ENCODE measurements around the gene FNBP1. TPM values are rescaled to one million over a fixed set of nuclear protein-coding genes. Genes with fewer than 3 reads are reported as not detected.

Gene FNBP1
- total RNA-seq, 1 experiment from 2014 or later: 43.6 TPM

- ChIA-PET POLR2A (no interaction called here), CTCF (interaction anchor here (0.5 to 0.6 kb wide), 2 partner anchors 23 to 36 kb away, joined by 3 to 4 read pairs; no protein-coding TSS in a partner anchor)
- no peaks in the 10 kb centered on the region for H3K27me3 Mint-ChIP-seq (ENCODE audit: low read depth)
- DNase-seq (ENCODE audit: low spot score) (no peak), ATAC-seq (no peak)
- TF ChIP-seq TP53 (CRISPR knock-in tag; IDR thresholded peaks at IDR 0.05): no peak
- no peak for TF ChIP-seq FOXJ3 (CRISPR knock-in tag; IDR thresholded peaks at IDR 0.05; ENCODE audit: borderline replicate concordance)
- no peak for TF ChIP-seq AR (CRISPR knock-in tag; IDR thresholded peaks at IDR 0.05)
- no peak for TF ChIP-seq ZNF138 (CRISPR knock-in tag; conservative IDR thresholded peaks at IDR 0.05)
- TF ChIP-seq HMGA2 (CRISPR knock-in tag; IDR thresholded peaks at IDR 0.05): no peak
- no peak overlapping the region for H3K27ac Mint-ChIP-seq
- H3K9me3 Mint-ChIP-seq: no peaks in the 10 kb centered on the region
- peaks cover 23% of the 10 kb centered on the region for H3K36me3 Mint-ChIP-seq
- no peak overlapping the region for H3K4me3 Mint-ChIP-seq
- peaks cover 8% of the 10 kb centered on the region for H3K4me1 Mint-ChIP-seq
These were observed 30.4 kb upstream of the FNBP1 start for GRCh38 chr9:130073373-130073772.

GRCh38 chr9:130072515-130073235 lies 29.7 kb upstream of the FNBP1 start:
- Mint-ChIP-seq H3K36me3 (peaks cover 18% of the 10 kb centered on the region), H3K27me3 (ENCODE audit: low read depth) (no peaks in the 10 kb centered on the region), H3K4me3 (no peak overlapping the region), H3K27ac (peak overlapping the region; percentile 78), H3K9me3 (no peaks in the 10 kb centered on the region), H3K4me1 (peaks cover 8% of the 10 kb centered on the region)
- no peak for ATAC-seq
- DNase-seq (ENCODE audit: low spot score): no peak
- TF ChIP-seq SOX15 (CRISPR knock-in tag; IDR thresholded peaks at IDR 0.05) (no peak), ZMAT4 (CRISPR knock-in tag; IDR thresholded peaks at IDR 0.05) (no peak), SMAD3 (CRISPR knock-in tag; IDR thresholded peaks at IDR 0.05; ENCODE audit: borderline replicate concordance) (no peak), MAX (CRISPR knock-in tag; IDR thresholded peaks at IDR 0.05) (no peak), FOXP4 (CRISPR knock-in tag; IDR thresholded peaks at IDR 0.05) (no peak), NFYB (CRISPR knock-in tag; conservative IDR thresholded peaks at IDR 0.05; ENCODE audit: low read depth) (no peak), OVOL2 (CRISPR knock-in tag; IDR thresholded peaks at IDR 0.05; ENCODE audit: borderline replicate concordance) (no peak), RORB (CRISPR knock-in tag; IDR thresholded peaks at IDR 0.05) (no peak), ZNF219 (CRISPR knock-in tag; IDR thresholded peaks at IDR 0.05; ENCODE audit: borderline replicate concordance) (no peak), MYBL2 (CRISPR knock-in tag; IDR thresholded peaks at IDR 0.05) (no peak), ATF1 (CRISPR knock-in tag; IDR thresholded peaks at IDR 0.05) (no peak), ELF4 (CRISPR knock-in tag; IDR thresholded peaks at IDR 0.05; ENCODE audit: low read depth) (no peak), MLX (CRISPR knock-in tag; IDR thresholded peaks at IDR 0.05) (no peak), ZNF416 (CRISPR knock-in tag; IDR thresholded peaks at IDR 0.05) (no peak), ARID4B (CRISPR knock-in tag; IDR thresholded peaks at IDR 0.05; ENCODE audit: borderline replicate concordance) (no peak), CTCF (IDR thresholded peaks at IDR 0.05) (no peak)
- ChIA-PET CTCF (interaction anchor here (0.6 to 0.7 kb wide), 2 partner anchors 22 to 140 kb away, joined by 3 to 4 read pairs; no protein-coding TSS in a partner anchor), POLR2A (no interaction called here)
